Measurements from ENCODE around the gene PTTG2. TPM values are rescaled to one million over a fixed set of nuclear protein-coding genes. Genes with fewer than 3 reads are reported as not detected.

PTTG2 gene
- total and polyA plus RNA-seq, 2 of the 4 experiments (the other 2 are of a cell fraction), result not detected

- in situ Hi-C loops (cut with MboI; ENCODE audit: low sequenced_read_pairs), result no loop called here
- POLR2A ChIA-PET (ENCODE audit: unreplicated experiment), result no interaction called here
Measured at GRCh38 chr4:38002451-38003071, 42.4 kb downstream of the PTTG2 start.

More at GRCh38 chr4:38002451-38003071, 42.4 kb downstream of the PTTG2 start:
- H4K5ac ChIP-seq (ENCODE audit: low read depth, low read length), result no peak overlapping the region
- H3K56ac ChIP-seq (ENCODE audit: extremely low read depth, insufficient read depth, low read length), result no peak overlapping the region
- H3K9ac ChIP-seq (ENCODE audit: low read depth, low read length), result no peak overlapping the region
- no peak overlapping the region for H4K8ac ChIP-seq (ENCODE audit: low read depth in 2 of 2, low read length in 2 of 2)
- ATAC-seq (ENCODE audit: low read depth) (no peak), DNase-seq (peak; percentile 47)
- BruUV-seq (replicated peaks), result no TSS peak
- peaks cover 12% of the 10 kb centered on the region for H3K4me1 ChIP-seq (ENCODE audit: control insufficient read depth, insufficient read depth, low read length)
- H3K4me3 ChIP-seq (ENCODE audit: insufficient read depth, low read depth, low read length), result no peak overlapping the region
- no peak overlapping the region for H3K4ac ChIP-seq (ENCODE audit: low read depth, low read length)
- H3K14ac ChIP-seq (replicated peaks; ENCODE audit: low read depth, low read length), result no peak overlapping the region
- peaks cover 15 to 65% of the 10 kb centered on the region in 2 experiments for H3K79me1 ChIP-seq (ENCODE audit: low read depth in 1 of 2, low read length in 2 of 2)
- no peak overlapping the region for H3K27ac ChIP-seq (ENCODE audit: insufficient read depth, low read length)
- H4K91ac ChIP-seq (ENCODE audit: insufficient read depth, low read depth, low read length), result no peak overlapping the region
- no peaks in the 10 kb centered on the region for H3K36me3 ChIP-seq (ENCODE audit: control insufficient read depth, insufficient read depth, low read length)
- no peak overlapping the region for H2BK5ac ChIP-seq (ENCODE audit: low read depth, low read length, poor library complexity, severe bottlenecking)
- no peak overlapping the region for H3K4me2 ChIP-seq (ENCODE audit: low read depth, low read length)
- CTCF ChIA-PET, result no interaction called here
- no peak overlapping the region for H2BK15ac ChIP-seq (ENCODE audit: low read depth, low read length)
- peaks cover 12% of the 10 kb centered on the region; the same call in 1 of the 2 replicates for H4K20me1 ChIP-seq (ENCODE audit: insufficient read depth, low read length)
- no peak overlapping the region for H3K23ac ChIP-seq (ENCODE audit: low read depth, low read length)
- H2AK5ac ChIP-seq (ENCODE audit: low read depth, low read length), result no peak overlapping the region
- peaks cover 13% of the 10 kb centered on the region; the same call in 1 of the 2 replicates for H3K9me1 ChIP-seq (ENCODE audit: insufficient read depth, low read length)
- H2BK120ac ChIP-seq (ENCODE audit: low read depth, low read length), result no peak overlapping the region
- intact Hi-C loops (cut with micrococcal nuclease) (no loop called here), dilution Hi-C loops (cut with HindIII; ENCODE audit: low sequenced_read_pairs, unreplicated experiment) (no loop called here)
- no peaks in the 10 kb centered on the region for H3K27me3 ChIP-seq (ENCODE audit: control insufficient read depth, insufficient read depth, low read length)
- no peak overlapping the region for H2AK9ac ChIP-seq (replicated peaks; ENCODE audit: low read depth, low read length, poor library complexity)
- WGBS, 2 experiments (ENCODE audit: extremely low coverage in 2 of 2, insufficient read length in 1 of 2), result no CpG with 5 or more reads among the region's 3 CpGs
- H3K18ac ChIP-seq (ENCODE audit: low read depth, low read length), result no peak overlapping the region
- H2AFZ ChIP-seq (replicated peaks; ENCODE audit: low read length, poor library complexity), result no peak overlapping the region
- H3K9me3 ChIP-seq (ENCODE audit: control insufficient read depth, insufficient read depth, low read length), result no peaks in the 10 kb centered on the region
- no peak overlapping the region for H2BK20ac ChIP-seq (ENCODE audit: low read depth, low read length)
- 0 out of 2 replicates have a peak, but pooled peaks have one; percentile 14 for TF ChIP-seq CEBPB (IDR thresholded peaks at IDR 0.05; ENCODE audit: low read depth, low read length)
- no peak for TF ChIP-seq POLR2A (IDR thresholded peaks at IDR 0.05; ENCODE audit: low read depth, low read length)
- peak; percentile 24; the same call in 1 of the 2 replicates for TF ChIP-seq MAFK (IDR thresholded peaks at IDR 0.05; ENCODE audit: low read depth, low read length)
